ENCODE data around the gene AQP5.

Gene AQP5

DNA sequence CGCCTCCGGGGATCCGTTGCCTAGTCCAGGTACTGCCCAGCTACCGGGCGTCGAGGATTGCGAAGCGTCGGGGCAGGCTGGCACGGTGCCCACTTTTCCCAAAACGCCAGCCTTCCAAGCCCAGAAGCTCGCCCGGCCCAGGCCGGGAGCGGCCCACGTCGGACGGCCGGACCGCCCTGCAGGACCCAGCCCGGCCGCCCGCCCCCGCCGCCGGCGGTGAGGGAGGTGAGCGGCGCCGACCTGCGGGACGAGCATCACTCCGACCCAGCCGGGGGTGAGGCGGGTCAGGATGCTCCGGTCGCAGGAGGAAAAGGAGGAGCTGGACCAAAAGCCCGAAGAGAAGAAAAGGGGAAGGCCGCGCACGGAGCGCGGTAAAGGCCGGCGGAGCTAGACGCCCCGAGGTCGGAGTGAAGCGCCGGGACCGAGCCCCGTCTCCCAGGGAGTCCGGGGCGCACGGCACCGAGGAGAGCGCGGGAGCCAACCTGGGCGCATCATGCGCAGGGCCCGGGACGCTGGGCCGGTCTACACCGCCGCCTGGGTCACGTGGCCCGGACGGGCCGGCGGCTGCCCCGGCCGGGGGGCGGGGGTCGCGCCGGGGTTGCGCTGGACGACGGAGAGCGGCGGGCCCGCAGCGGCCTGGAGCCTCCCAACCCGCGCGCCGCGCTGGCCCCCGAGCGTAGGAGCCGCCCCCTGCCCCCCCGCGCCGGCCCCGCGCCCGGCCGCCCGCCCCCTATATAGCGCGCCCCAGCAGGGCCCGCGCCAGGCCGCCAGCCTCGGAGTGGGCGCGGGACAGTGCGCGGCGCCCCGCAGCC lies at the start of gene AQP5:
Gene AQP5 (plus strand): TSS at position 762 of the 812 bp plus-strand sequence. CDS start 146 bp downstream, outside the sequence.
- DNase-seq (ENCODE audit: low read depth in 3 of 3, low spot score in 1 of 3): no peak

DNA sequence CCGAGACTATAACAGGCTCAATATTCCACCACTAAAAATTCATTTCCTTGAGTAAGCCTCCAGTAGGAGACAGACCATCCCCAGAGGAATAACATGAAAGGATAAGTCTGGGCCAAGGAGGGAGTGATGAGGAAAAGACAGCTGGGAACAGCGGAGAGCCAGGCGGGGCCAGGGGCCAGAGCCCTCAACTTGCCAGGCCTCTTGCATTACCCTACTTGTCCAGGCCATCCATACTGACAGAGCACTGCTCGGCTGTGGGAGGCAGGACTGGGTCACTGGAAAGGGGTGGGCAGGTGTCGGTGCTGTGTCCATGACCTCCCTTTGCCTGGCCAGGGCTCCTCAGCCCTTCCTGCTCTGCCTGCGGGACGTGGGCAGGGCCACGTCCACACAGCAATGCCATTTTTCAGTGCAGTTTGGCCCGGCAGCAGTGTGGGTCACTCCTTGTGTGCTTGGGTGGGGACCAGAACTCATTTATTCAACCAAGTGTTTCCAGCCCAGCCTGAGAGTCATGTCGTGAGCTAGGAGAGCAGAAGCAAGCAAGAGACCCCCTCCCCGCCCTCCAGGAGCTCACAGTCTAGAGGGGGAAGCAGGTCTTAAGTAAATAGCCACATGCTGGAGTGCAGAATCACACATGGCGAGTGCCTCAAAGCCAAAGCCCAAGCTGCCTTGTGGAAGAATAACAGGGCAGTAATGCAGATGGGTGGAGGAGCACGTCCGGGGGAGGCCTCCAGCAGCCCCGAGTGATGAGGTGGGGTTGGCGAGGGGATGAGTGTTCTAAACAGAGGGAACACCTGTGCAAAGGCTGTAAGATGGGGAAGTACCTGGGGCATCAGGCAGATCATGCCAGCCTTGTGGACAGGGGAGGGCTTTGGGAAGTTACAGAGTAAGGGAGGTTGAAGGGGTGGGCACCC lies 49.1 kb upstream of the AQP5 start:
- no peak for DNase-seq (ENCODE audit: low read depth in 3 of 3, low spot score in 1 of 3)

DNA sequence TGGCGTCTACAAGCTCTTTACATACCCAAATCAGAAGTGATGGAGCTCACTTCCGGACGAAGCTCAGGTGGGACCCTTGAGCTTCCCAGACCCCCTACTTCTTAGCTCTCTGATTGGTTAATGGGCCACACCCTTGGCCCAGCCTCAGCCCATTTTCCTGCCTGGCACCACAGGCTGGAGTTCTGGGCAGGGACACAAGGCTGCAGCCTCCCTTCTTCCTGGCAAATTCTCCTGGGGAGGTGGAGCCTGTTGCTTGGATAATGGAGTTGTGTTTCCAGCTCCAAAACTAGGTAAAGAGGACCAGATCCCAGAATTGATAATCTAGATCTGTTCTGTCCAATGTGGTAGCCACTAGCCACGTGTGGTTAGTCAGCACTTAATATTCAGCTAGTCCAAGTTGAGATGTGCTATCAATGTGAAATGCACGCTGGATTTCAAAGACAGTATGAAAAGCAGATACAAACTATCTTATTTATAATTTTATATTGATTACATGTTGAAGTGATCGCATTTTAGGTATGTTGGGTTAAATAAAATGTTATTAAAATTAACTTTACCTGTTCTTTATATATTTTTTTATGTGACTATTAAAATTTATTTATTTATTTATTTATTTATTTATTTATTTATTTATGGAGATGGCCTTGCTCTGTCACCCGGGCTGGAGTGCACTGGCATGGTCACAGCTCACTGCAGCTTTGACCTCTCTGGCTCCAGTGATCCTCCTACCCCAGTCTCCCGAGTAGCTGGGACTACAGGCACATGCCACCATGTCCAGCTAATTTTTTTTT lies 45.3 kb upstream of the AQP5 start:
- no peak for DNase-seq (ENCODE audit: low read depth in 3 of 3, low spot score in 1 of 3)

DNA sequence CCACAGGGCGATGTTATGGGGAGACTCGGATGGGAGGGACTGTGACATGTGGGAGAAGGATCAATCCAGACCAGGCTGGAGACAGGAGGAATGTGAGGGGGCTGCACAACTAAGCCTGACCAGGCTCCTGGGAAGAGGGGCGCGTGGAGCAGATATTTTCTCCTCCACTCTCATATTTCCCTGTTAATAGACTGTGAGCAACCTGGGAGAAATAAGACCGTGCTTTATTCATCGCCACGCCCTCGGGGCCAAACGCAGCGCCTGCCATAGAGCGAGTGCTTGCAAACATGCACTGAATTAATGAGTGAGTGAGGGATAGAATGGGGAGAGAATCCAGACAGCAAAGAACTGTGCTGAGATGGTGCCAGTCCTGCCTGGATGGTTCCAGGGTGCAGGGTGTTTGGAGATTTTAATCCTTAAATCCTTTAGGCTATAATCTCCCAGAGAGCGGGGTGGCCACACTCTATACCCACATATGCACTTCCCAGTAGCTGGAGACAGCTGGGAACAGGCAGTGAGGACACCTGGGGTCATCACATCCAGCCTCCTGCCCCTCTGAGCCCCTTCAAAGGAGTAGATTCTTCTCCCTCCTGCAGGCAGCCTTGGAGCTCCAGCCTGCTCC lies 44.4 kb upstream of the AQP5 start:
- no peak for DNase-seq (ENCODE audit: low read depth in 3 of 3, low spot score in 1 of 3)

DNA sequence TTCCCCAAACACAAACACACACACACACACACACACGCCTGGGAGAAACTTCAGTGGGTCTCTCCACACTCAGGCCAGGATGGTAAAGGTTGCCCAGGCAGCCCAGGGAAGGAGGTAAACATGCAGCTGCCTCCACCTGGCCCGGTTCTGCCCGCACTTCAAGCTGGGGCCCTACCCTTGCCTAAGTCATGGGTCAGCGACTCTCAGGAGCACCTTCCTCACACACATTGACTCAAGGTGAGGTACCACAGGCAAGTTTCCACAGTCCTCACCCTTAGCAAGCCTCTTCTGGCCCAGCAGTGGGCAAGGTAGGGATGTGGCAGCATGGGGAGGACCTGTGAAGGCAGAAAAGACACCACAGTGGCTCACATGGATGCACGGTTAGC lies 43.9 kb upstream of the AQP5 start:
- no peak for DNase-seq (ENCODE audit: low read depth in 3 of 3, low spot score in 1 of 3)

DNA sequence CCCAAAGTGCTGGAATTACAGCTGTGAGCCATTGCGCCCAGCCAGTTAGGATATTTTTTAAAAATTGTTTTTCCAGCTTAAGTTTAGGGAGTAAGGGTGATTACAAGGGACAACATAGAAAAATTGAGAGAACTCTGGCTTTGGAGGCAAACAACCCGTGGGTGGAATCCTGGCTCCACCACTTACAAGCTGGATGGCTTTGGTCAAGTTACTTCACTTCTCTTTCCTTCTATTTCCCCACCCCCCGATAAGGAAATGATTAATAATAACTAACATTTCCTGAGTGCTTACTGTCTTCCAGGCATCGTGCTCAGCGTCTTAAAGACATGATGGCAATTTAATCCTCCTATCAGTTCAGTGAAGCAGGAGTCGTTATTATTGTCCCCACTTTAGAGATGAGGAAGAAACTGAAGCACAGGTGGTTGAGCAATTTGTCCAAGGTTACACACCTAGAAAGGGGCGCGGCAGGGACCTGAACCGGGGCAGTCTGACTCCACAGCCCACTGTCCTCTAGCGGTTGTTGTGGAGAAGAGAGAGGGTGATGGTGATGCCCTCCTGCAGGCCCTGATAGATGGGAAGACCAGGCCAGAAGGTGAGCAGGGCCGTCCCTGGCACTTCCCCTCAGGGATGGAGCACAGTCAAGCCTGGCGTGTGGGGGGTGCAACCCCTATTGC lies 41.3 kb upstream of the AQP5 start:
- no peak for DNase-seq (ENCODE audit: low read depth in 3 of 3, low spot score in 1 of 3)

DNA sequence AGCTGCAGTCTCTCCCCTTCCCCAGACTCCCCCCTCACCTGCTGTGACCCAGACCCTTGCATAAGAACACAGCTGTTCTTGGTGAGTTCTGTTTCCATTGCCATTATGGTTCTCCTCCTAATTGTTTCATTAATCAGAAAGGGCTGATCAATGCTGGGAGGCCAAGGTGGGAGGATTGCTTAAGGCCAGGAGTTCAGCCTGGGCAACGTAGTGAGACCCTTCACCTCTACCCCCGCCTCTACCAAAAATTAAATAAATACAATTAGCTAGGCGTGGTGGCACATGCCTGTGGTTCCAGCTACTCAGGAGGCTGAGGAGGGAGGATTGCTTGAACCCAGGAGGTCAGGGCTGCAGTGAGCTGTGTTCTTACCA lies 40.8 kb upstream of the AQP5 start:
- DNase-seq (ENCODE audit: low read depth in 3 of 3, low spot score in 1 of 3): no peak

DNA sequence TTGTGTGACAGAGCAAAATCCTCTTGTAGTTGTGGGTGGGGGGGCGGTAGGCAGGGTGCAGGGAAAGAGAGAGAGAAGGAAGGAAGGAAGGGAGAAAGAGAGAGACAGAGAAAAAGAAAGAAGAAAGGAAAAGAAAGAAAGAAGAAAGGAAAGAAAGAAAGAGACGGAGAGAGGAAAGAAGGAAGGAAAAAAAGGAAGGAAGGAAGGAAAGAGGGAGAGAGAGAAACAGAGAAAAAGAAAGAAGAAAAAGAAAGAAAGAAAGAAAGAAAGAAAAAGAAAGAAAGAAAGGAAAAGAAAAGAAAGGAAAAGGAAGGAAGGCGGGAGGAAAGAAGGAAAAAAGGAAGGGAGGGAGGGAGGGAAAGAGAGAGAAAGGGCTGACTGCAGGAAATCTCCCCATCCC lies 40.4 kb upstream of the AQP5 start:
- DNase-seq (ENCODE audit: low read depth in 3 of 3, low spot score in 1 of 3): no peak

DNA sequence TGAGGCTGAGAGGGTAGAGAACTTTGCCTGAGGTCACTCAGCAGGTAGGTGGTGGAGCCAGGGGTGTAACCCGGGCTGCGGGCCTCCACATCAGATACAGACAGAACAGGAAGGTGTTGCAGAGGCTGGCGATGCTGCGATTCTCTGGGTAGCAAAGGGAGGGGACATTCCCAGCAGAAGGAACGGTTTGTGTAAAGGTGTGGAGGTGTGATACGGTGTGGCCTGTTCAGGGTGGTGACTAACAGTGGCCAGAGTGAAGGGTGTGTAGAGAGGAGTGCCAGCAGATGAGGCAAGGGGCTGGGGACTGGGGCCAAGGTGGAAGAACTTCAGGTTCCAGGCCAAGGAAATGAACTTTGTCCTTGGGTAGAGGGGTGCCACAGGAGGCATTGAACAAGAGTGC lies 39.7 kb upstream of the AQP5 start:
- no peak for DNase-seq (ENCODE audit: low read depth in 3 of 3, low spot score in 1 of 3)

DNA sequence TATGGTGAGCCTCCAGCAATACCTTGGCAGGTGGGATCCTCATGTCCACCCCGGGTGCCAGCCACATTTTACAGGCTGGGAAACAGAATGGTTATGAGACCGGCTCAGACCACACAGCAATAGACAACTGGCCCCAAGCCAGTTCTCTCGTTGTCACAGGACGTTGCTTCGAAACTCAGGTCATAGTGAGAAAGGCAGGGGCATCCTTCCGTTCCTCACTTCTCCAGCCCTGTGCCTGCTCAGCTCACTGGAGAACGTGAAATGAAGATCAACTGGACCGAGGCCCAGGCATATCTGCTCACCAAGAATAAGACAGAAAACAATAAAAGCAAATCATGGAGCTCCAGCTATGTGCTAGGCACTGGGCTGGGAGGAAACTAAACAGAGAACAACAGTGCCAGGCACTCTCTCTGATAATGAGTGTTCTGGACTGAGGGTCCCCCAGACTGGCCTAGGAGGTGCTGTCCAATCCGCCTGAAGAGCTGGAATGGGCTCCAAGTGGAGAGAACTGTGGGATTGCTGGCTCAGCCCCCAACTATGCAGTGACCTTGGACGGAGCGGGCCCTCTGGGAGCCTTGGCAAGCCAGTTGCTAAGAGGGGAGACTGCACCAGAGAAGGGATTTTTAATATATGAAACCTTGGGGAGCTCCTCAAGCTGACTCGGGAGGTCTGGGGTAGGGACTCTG lies 39.2 kb upstream of the AQP5 start:
- no peak for DNase-seq (ENCODE audit: low read depth in 3 of 3, low spot score in 1 of 3)

DNA sequence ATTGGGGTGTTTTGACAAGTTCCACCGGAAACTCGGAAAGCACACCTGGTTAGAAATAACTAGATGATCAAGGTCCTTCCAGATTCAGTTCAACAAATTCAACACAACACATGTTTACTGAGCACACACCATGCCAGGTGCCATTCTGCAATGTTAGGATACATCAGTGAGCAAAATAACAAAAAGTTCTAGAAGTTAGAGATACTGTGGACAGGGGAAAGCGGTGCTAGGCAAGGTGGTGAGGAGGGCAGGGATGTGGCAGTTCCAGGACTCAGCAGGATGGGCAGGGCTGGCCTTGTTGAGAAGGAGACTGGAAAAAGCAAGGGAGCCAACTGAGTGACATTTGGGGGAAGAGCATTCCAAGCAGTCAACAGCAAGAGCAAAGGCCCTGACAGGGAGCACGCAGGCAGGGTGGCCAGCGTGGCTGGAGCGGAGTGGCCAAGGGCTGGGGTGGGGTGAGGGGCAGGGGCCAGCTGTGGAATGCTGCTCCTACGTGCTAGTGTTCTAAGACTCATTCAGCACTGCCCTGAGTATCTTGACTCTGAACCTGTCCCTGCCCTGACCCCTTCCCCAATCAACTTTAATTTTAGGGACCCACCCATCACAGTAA lies 38.5 kb upstream of the AQP5 start:
- DNase-seq (ENCODE audit: low read depth in 3 of 3, low spot score in 1 of 3): no peak

DNA sequence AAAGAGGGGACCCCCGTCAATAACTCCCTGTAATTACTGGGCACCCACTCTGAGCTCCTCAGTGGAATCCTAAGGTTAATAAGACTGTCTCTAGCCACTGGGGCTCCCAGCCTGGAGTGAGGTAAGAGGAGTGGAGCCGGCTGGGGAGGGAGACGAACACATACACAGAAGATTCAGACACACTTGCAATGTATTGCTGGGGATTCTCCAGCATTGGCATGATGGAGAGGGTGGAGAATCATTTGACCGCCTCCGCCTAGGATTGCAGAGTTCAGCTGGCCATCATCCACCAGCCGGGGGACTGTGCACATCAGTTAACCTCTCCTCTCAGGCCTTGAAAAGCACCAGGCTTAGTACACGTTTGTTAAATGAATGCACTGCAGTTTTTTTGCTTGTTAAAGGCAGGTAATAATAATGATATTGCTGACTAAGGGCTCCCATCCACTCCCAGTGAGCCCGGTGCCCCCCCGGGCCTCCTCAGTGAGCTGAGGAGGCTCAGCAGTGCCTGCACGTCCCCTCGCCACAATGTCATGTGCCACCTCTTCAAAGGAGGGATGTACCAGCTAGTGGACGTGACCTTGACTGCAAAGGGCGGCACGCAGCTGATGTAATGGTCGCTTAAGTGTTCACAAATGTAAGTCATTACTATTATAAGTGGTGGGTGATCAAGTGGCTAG lies 37.7 kb upstream of the AQP5 start:
- DNase-seq (ENCODE audit: low read depth in 3 of 3, low spot score in 1 of 3): no peak

DNA sequence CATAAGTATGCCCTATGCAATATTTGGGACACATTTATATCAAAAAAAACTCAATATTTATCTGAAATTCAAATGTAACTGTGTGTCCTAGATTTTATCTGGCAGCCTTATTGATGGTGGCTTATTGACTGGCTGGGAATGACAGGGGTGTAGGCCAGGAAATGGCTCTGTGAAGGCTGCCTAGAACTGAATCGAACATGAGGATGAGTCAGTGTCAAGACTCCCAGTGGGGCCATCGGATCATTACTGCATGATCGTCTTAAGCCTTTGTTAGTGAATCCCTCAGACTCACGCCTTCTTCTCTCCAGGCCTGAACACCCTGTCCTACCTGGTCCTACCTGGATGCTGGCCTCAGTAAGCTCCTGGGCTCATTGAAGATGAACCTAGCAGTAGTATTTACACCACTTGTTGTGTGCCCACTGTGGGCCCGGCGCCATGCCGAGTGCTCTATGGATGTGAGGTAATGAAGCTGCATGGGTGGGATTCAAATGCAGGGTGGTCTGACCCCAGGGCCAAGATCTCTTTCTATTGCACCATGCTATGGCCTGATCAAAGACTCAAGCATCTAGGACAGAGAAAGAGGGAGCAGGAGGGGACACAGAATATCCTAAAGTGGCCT lies 36.9 kb upstream of the AQP5 start:
- DNase-seq (ENCODE audit: low read depth in 3 of 3, low spot score in 1 of 3): no peak

DNA sequence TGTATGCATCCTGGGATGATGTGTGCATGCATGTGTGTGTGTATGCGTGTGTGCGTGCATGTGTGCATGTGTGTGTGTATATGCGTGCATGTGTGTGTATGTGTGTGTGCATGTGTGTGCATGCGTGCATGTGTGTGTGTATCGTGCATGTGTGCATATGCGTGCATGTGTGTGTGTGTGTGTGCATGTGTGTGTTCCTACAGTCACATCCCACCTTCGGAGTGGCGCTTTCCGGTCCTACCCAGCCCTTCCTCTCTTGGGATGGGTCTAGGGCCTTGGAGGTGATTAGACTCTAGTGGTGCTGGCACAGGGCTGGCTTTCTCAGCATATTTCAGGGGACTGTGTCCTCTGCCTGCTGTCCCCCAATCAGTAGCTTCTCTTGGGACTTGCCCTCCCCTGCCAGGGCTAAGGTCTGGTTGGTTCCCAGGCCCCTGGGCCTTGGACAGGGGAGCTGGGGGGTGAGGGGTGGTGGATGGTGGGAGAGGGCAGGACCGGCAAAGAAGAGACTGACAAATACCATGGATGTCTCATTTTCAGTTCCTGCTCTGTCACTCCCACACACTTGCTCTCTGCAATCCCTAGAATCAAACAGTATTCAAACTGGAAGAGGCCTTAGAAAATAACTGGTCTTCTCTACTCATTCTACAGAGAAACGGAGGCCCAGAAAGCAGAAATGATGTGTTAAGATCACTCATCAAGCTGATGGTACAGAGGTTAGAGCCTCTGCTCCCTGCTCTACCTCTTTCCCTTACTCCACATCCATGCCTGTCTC lies 36.1 kb upstream of the AQP5 start:
- DNase-seq (ENCODE audit: low read depth in 3 of 3, low spot score in 1 of 3): no peak

DNA sequence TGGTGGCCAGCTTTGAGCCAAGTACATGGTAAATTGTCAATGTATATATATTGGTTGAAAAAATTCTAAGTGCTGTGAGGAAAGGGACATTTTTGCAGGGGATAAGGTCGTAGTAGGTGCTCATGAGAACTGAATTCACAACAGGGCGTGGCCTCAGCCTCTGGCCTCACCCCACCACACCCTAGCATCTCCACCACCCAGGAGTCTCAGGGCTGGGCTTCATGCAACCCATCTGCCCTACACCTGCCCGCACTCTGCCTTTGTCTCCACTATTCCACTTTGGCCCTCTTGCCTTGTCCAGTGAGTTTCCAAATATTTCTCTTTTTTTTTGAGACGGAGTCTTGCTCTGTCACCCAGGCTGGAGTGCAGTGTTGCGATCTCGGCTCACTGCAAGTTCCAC lies 33.2 kb upstream of the AQP5 start:
- DNase-seq (ENCODE audit: low read depth in 3 of 3, low spot score in 1 of 3): no peak

DNA sequence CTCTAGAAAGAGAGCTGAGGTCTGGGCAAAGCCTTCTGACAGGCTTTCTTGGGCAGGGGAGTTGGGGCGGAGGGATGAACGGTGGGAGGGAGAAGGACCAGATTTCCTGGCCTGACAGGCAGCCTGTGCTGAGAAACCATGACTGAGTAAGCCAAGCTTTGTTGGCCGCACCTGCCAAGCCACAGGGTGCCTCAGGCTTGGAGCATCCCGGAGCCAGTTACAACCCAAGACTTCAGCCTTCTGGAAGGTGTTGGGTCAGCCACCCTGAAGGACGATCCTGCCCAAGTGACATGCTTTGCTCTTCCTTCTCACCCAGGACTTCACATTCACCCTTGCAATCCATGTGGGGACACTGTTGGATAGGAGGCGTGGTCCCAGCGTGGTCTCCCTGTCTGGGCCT lies 32.1 kb upstream of the AQP5 start:
- no peak for DNase-seq (ENCODE audit: low read depth in 3 of 3, low spot score in 1 of 3)

DNA sequence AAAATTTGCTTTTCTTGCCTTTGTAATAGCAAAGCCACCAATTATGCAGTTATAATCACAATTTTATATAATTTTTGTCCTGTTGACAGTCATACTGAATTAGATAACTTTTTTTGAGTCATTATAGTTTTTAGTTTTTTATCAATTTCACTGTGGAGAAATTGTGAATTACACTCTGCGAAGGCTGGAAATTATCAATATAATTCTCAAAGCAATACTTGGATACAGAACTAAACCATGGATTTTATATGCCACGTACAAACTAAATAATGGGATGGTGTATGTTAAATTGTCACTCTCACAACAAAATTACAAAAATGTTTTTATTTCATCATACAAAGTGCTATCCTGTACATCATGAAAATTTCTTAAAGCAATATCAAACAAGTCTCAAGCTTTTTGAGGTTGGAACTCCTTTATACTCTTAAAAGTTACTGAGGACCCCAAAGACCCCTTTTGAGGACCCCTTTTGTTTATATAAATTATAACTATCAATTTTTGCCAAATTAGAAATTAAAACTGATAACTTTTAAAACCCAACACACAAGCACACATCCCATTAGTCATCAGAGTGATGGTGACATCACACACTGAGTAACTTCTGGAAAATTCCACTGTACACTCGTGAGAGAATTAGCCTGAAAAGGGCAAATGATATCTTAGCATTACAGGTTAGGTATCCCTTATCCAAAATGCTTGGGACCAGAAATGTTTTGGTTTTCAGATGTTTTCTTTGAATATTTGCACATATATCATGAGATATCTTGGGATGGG lies 31.0 kb upstream of the AQP5 start:
- no peak for DNase-seq (ENCODE audit: low read depth in 3 of 3, low spot score in 1 of 3)

Measured in stimulated activated CD4-positive, alpha-beta T cell treated with anti-CD3 and anti-CD28 coated beads, TNF-alpha, amount 100 ng/mL, for 1 hour (primary cell).